SK-N-SH (cell line): ENCODE results near the gene IQCE. TPM values are rescaled to one million over a fixed set of nuclear protein-coding genes. Genes with fewer than 3 reads are reported as not detected.

Experiments
- CTCF ChIA-PET: fragments of 300-600, 350-600 bp; formaldehyde crosslinking; extraction: SDS; loops from one replicate; lab custom pipeline; 2021; lab: Yijun Ruan, JAX
- POLR2A ChIA-PET: fragments of 350-600 bp; sonication (Branson Sonifier 250); formaldehyde crosslinking; extraction: SDS; loops from one replicate; lab custom pipeline; 2020; ENCODE audit warnings: antibody characterized with exemption, inconsistent platforms; lab: Yijun Ruan, JAX
- DNase-seq: peaks from one replicate; pipeline ENCODE4 v3.0.0; 2012
- H2AFZ ChIP-seq: fragments of 200-600 bp; sonication (generic); 2 replicates; pipeline ENCODE4 v1.8.1; 2016; ENCODE audit warnings: antibody characterized with exemption, mild to moderate bottlenecking, low read depth
- H3F3A ChIP-seq: fragments of 200-600 bp; sonication (generic); replicated peaks from 2 replicates; pipeline ENCODE3; 2016; ENCODE audit warnings: antibody characterized with exemption, mild to moderate bottlenecking; ENCODE audit not compliant: insufficient read depth
- H3K27ac ChIP-seq, 2 experiments: fragments of 200-500 bp in 1 of 2; fragments of 200-600 bp in 1 of 2; sonication (Bioruptor generic) in 1 of 2; sonication (generic), shearing (Covaris generic) in 1 of 2; 2 replicates each; pipeline versions ENCODE4 v1.5.1 to v1.6.1; 2014 to 2016; ENCODE audit warnings: low read depth in 2 of 2, inconsistent platforms in 1 of 2, low read length in 1 of 2, mild to moderate bottlenecking in 1 of 2, mixed read lengths in 1 of 2
- H3K27me3 ChIP-seq: fragments of 200-600 bp; sonication (generic), shearing (Covaris generic); 2 replicates; pipeline ENCODE4 v1.6.1; 2016; ENCODE audit warnings: mixed run types; ENCODE audit not compliant: insufficient read depth
- H3K36me3 ChIP-seq, 2 experiments: fragments of 200-500 bp in 1 of 2; fragments of 200-600 bp in 1 of 2; sonication (Bioruptor generic) in 1 of 2; sonication (generic) in 1 of 2; replicated peaks in 1 of 2; 2 replicates each; pipeline versions ENCODE3 to v1.5.1; 2014 to 2016; ENCODE audit warnings: low read length in 1 of 2, mild to moderate bottlenecking in 1 of 2; ENCODE audit not compliant: insufficient read depth in 2 of 2, control insufficient read depth in 1 of 2
- H3K4me1 ChIP-seq, 2 experiments: fragments of 200-500 bp in 1 of 2; fragments of 200-600 bp in 1 of 2; sonication (Bioruptor generic) in 1 of 2; sonication (generic), shearing (Covaris generic) in 1 of 2; 2 replicates each; pipeline versions ENCODE4 v1.5.1 to v1.6.1; 2014 to 2016; ENCODE audit warnings: low read depth in 1 of 2, low read length in 1 of 2, mixed run types in 1 of 2; ENCODE audit not compliant: insufficient read depth in 2 of 2, control insufficient read depth in 1 of 2
- H3K4me2 ChIP-seq: fragments of 200-600 bp; sonication (generic), shearing (Covaris generic); 2 replicates; pipeline ENCODE4 v1.6.1; 2017; ENCODE audit warnings: mixed run types
- H3K4me3 ChIP-seq, 2 experiments: fragments of 200-500 bp in 1 of 2; fragments of 200-600 bp in 1 of 2; sonication (Bioruptor generic) in 1 of 2; sonication (generic), shearing (Covaris generic) in 1 of 2; 2 replicates each; pipeline versions ENCODE4 v1.5.1 to v1.8.1; 2014 to 2016; ENCODE audit warnings: low read depth in 2 of 2, inconsistent platforms in 1 of 2, low read length in 1 of 2, mild to moderate bottlenecking in 1 of 2, mixed read lengths in 1 of 2, moderate library complexity in 1 of 2
- H3K79me2 ChIP-seq: fragments of 200-600 bp; sonication (generic); 2 replicates; pipeline ENCODE4 v1.8.1; 2017; ENCODE audit warnings: mild to moderate bottlenecking; ENCODE audit not compliant: insufficient read depth
- H3K9ac ChIP-seq: fragments of 200-600 bp; sonication (generic); 2 replicates; pipeline ENCODE4 v1.6.1; 2017; ENCODE audit warnings: mixed run types
- H3K9me2 ChIP-seq: fragments of 200-600 bp; sonication (generic); 2 replicates; pipeline ENCODE4 v1.6.1; 2017; ENCODE audit warnings: mixed run types
- H3K9me3 ChIP-seq: fragments of 200-600 bp; sonication (generic); 2 replicates; pipeline ENCODE4 v1.6.1; 2017; ENCODE audit warnings: mixed run types, mild to moderate bottlenecking, moderate library complexity
- H4K20me1 ChIP-seq: fragments of 200-600 bp; sonication (generic); 2 replicates; pipeline ENCODE4 v1.6.1; 2017; ENCODE audit warnings: mild to moderate bottlenecking, mixed run types; ENCODE audit not compliant: insufficient read depth
- ELF1 ChIP-seq: IDR thresholded peaks from 2 replicates; pipeline ENCODE4 v1.4.0; 2012
- EP300 ChIP-seq, 2 experiments: IDR thresholded peaks; 2 replicates each; pipeline versions ENCODE4 v1.4.0 to v1.6.1; 2012; ENCODE audit warnings: borderline replicate concordance in 1 of 2, low read depth in 1 of 2, low read length in 1 of 2
- EZH2phosphoT487 ChIP-seq: fragments of 200-600 bp; sonication (generic); IDR thresholded peaks from 2 replicates; pipeline ENCODE4 v1.6.1; 2017; ENCODE audit warnings: low read depth, mixed run types, mild to moderate bottlenecking, antibody characterized with exemption, moderate library complexity, borderline replicate concordance
- FOXM1 ChIP-seq: IDR thresholded peaks from 2 replicates; pipeline ENCODE4 v1.4.0; 2012; ENCODE audit warnings: low read depth, mild to moderate bottlenecking
- JUND ChIP-seq: IDR thresholded peaks from 2 replicates; pipeline ENCODE4 v1.4.0; 2012
- NFIC ChIP-seq: IDR thresholded peaks from 2 replicates; pipeline ENCODE4 v1.4.0; 2012; ENCODE audit warnings: borderline replicate concordance
- POLR2AphosphoS5 ChIP-seq: IDR thresholded peaks from 2 replicates; pipeline ENCODE4 v1.6.1; 2012; ENCODE audit warnings: low read depth, low read length
- RAD21 ChIP-seq: IDR thresholded peaks from 2 replicates; pipeline ENCODE4 v1.6.1; 2012; ENCODE audit warnings: mild to moderate bottlenecking, low read length
- RCOR1 ChIP-seq: fragments of 150-350 bp; IDR thresholded peaks from 2 replicates; pipeline ENCODE4 v1.6.1; 2017; ENCODE audit warnings: antibody characterized with exemption, low read length
- REST ChIP-seq: IDR thresholded peaks from 2 replicates; pipeline ENCODE4 v1.6.1; 2012; ENCODE audit warnings: mild to moderate bottlenecking, low read depth, low read length, moderate library complexity
- RFX5 ChIP-seq: IDR thresholded peaks from 2 replicates; pipeline ENCODE4 v1.6.1; 2012; ENCODE audit warnings: mild to moderate bottlenecking, improper control_type of control experiment, low read length
- ZBTB33 ChIP-seq: IDR thresholded peaks from 2 replicates; pipeline ENCODE4 v1.4.0; 2012; ENCODE audit warnings: low read depth, borderline replicate concordance
- WGBS: methylation state at CpG from one replicate; pipeline ENCODE4 v1.1.6; 2017; ENCODE audit warnings: low lambda C conversion rate; 5-methylcytosine and 5-hydroxymethylcytosine counted together
- polyA plus RNA-seq, 3 experiments: library from polyadenylated mRNA; depleted of rRNA; stranded (reverse); fragments of >200 nt; gene quantifications; 2 replicates each; pipeline ENCODE4 v1.2.3, GENCODE V29; 2012
- TF ChIP-seq, protein P1 (sequence below): IDR thresholded peaks from 2 replicates; pipeline ENCODE4; 2012
- TF ChIP-seq, protein P2 (sequence below): fragments of 150-350 bp; IDR thresholded peaks from 2 replicates; pipeline ENCODE4 v1.6.1; 2017; ENCODE audit warnings: antibody characterized with exemption, low read length, low read depth, borderline replicate concordance
- TF ChIP-seq, protein P3 (sequence below): fragments of 150-350 bp; IDR thresholded peaks from 2 replicates; pipeline ENCODE4 v1.6.1; 2016; ENCODE audit warnings: mild to moderate bottlenecking, low read depth, low read length

Gene IQCE
- polyA plus RNA-seq, 1 of the 3 experiments (the other 2 are of a cell fraction): 14.4 TPM

GRCh38 chr7:2542916-2543871 lies 15.6 kb upstream of the IQCE start:
- Histone ChIP-seq H3K79me2 (peaks cover 3% of the 10 kb centered on the region), H3K9me2 (no peaks in the 10 kb centered on the region), H3K9ac (no peak overlapping the region)
- 94% methylated on average over 42 of the region's 53 CpGs for WGBS
- TF ChIP-seq RCOR1 (no peak), EZH2phosphoT487 (no peak), RAD21 (no peak), ELF1 (no peak), FOXM1 (no peak), RFX5 (no peak), NFIC (no peak), JUND (no peak), POLR2AphosphoS5 (no peak), EP300 (IDR thresholded peaks at IDR 0.05; ENCODE audit: borderline replicate concordance in 1 of 2, low read depth in 1 of 2, low read length in 1 of 2) (no peak)
- TF ChIP-seq, protein P1, sequence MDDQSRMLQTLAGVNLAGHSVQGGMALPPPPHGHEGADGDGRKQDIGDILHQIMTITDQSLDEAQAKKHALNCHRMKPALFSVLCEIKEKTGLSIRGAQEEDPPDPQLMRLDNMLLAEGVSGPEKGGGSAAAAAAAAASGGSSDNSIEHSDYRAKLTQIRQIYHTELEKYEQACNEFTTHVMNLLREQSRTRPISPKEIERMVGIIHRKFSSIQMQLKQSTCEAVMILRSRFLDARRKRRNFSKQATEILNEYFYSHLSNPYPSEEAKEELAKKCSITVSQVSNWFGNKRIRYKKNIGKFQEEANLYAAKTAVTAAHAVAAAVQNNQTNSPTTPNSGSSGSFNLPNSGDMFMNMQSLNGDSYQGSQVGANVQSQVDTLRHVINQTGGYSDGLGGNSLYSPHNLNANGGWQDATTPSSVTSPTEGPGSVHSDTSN: no peak
- TF ChIP-seq, protein P2, sequence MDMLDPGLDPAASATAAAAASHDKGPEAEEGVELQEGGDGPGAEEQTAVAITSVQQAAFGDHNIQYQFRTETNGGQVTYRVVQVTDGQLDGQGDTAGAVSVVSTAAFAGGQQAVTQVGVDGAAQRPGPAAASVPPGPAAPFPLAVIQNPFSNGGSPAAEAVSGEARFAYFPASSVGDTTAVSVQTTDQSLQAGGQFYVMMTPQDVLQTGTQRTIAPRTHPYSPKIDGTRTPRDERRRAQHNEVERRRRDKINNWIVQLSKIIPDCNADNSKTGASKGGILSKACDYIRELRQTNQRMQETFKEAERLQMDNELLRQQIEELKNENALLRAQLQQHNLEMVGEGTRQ: no peak
- TF ChIP-seq, all 33 proteins: peak for 0
- ChIA-PET POLR2A (no interaction called here), CTCF (interaction anchor here (0.6 to 1.4 kb wide), 4 partner anchors 12 to 92 kb away, joined by 3 read pairs; partner anchors contain the start of gene BRAT1)
- Histone ChIP-seq H3K4me3 (no peak overlapping the region), H4K20me1 (no peaks in the 10 kb centered on the region), H3K27ac (no peak overlapping the region), H3K4me1 (no peaks in the 10 kb centered on the region), H3K9me3 (no peaks in the 10 kb centered on the region), H3F3A (no peaks in the 10 kb centered on the region), H3K4me2 (no peak overlapping the region), H3K27me3 (no peaks in the 10 kb centered on the region), H3K36me3 (peaks cover 38 to 67% of the 10 kb centered on the region in 2 experiments), H2AFZ (no peak overlapping the region)
- peak; percentile 30 for DNase-seq

DNA sequence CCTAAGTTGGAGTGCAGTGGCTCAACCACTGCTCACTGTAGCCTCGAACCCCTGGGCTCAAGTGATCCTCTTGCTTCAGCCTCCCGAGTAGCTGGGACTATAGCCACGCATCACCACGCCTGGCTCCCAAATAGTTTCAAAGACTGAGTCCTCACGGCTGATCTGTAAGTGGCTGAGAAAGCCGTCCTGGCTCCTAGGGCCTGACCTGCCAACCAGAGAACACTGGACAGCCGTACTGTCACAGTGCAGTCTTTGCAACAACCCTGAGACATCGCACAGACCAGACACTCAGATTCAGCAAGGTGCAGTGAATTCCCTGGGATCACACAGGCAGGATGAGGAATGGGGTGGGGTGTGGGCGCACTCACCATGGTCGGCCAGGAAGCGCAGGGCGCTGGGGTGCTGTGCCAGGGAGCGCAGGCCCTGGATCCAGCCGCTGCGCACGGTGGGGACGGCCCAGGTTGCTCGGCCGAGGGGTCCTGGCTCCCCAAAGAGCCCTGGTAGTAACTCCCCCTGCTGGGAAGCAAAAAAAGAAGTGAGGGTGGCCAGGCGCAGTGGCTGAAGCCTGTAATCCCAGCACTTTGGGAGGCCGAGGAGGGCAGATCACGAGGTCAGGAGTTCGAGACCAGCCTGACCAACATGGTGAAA lies 14.1 kb upstream of the IQCE start:
- Histone ChIP-seq H2AFZ (no peak overlapping the region), H3K9me2 (no peaks in the 10 kb centered on the region), H3K27ac (no peak overlapping the region), H3K36me3 (peaks cover 44 to 60% of the 10 kb centered on the region in 2 experiments), H3F3A (no peaks in the 10 kb centered on the region), H4K20me1 (no peaks in the 10 kb centered on the region), H3K4me3 (no peak overlapping the region), H3K27me3 (no peaks in the 10 kb centered on the region), H3K4me2 (no peak overlapping the region), H3K79me2 (peaks cover 10% of the 10 kb centered on the region), H3K4me1 (no peaks in the 10 kb centered on the region), H3K9me3 (no peaks in the 10 kb centered on the region), H3K9ac (no peak overlapping the region)
- ChIA-PET CTCF (interaction anchor here (0.6 to 1.8 kb wide), 4 partner anchors 10 to 94 kb away, joined by 3 to 8 read pairs (median 4); partner anchors contain the start of gene BRAT1), POLR2A (interaction anchor here (0.6 to 2.1 kb wide), 3 partner anchors 10 to 77 kb away, joined by 3 to 6 read pairs (median 3); no protein-coding TSS in a partner anchor)
- DNase-seq: peak; percentile 49
- WGBS: 94% methylated on average over 18 of the region's 23 CpGs
- TF ChIP-seq ZBTB33 (no peak), REST (no peak)
- TF ChIP-seq, protein P3, sequence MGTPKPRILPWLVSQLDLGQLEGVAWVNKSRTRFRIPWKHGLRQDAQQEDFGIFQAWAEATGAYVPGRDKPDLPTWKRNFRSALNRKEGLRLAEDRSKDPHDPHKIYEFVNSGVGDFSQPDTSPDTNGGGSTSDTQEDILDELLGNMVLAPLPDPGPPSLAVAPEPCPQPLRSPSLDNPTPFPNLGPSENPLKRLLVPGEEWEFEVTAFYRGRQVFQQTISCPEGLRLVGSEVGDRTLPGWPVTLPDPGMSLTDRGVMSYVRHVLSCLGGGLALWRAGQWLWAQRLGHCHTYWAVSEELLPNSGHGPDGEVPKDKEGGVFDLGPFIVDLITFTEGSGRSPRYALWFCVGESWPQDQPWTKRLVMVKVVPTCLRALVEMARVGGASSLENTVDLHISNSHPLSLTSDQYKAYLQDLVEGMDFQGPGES: no peak
